ENCODE results near the gene TBPL1. TPM values are rescaled to one million over a fixed set of nuclear protein-coding genes. Genes with fewer than 3 reads are reported as not detected.
A peak's percentile ranks its signal among the peaks of the same experiment; 100 is the strongest.

Gene TBPL1
- total and polyA plus RNA-seq, 2 experiments from 2014 or later = 14.7 to 32.1 TPM

DNA sequence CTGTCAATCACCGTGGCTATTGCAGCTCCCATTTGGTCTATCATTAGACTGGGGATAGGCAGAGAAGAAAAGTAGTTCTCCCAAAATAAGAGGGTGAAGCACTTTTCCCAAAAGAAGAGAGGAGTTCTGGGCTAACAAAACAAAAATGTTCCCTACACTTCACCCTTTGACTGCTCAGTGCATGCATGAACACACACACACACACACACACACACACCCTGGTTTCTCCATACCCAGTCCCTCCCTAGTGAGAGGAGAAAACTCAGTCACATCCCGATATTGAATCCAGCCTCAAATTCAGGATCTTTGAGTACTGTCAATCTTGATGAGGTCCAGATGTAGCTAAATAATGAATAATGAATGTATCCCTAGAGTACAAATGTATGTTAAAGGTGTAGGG, 4.6 kb upstream of the TBPL1 start:
- no peaks in the 10 kb centered on the region for H3K4me1 ChIP-seq (ENCODE audit: low read depth)
- H3K27me3 ChIP-seq = no peaks in the 10 kb centered on the region
- no peaks in the 10 kb centered on the region for H3K9me3 ChIP-seq (ENCODE audit: low read depth)
- DNase-seq (ENCODE audit: low read depth in 1 of 2, low spot score in 1 of 2) = no peak
- H3K27ac ChIP-seq = no peak overlapping the region
- no peak overlapping the region for H3K4me3 ChIP-seq
- no peaks in the 10 kb centered on the region for H3K36me3 ChIP-seq
- TF ChIP-seq, protein P1, sequence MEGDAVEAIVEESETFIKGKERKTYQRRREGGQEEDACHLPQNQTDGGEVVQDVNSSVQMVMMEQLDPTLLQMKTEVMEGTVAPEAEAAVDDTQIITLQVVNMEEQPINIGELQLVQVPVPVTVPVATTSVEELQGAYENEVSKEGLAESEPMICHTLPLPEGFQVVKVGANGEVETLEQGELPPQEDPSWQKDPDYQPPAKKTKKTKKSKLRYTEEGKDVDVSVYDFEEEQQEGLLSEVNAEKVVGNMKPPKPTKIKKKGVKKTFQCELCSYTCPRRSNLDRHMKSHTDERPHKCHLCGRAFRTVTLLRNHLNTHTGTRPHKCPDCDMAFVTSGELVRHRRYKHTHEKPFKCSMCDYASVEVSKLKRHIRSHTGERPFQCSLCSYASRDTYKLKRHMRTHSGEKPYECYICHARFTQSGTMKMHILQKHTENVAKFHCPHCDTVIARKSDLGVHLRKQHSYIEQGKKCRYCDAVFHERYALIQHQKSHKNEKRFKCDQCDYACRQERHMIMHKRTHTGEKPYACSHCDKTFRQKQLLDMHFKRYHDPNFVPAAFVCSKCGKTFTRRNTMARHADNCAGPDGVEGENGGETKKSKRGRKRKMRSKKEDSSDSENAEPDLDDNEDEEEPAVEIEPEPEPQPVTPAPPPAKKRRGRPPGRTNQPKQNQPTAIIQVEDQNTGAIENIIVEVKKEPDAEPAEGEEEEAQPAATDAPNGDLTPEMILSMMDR (IDR thresholded peaks at IDR 0.05; ENCODE audit: low read depth, low read length) = no peak

DNA sequence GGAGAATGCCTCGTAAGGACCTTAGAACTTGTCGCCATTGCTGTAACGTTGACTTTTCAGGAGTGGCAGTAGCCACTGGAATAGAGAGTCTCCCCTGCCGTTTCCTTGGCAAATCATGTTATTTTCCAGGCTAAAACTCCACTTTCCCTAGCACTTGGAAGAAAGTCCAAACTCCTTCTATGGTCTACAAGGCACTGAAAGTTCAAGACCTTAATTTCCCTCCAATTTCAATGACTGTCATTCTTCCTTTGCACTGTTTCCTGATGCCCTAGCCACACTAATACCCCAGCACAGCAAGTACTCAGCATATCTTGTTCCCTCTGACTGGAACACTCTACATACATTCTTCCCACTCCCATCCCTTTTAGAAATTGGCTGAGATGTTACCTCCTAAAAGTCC, 1.8 kb upstream of the TBPL1 start:
- no peak for DNase-seq (ENCODE audit: low read depth in 1 of 2, low spot score in 1 of 2)
- Histone ChIP-seq H3K4me1 (ENCODE audit: low read depth) (no peaks in the 10 kb centered on the region), H3K27me3 (no peaks in the 10 kb centered on the region), H3K36me3 (no peaks in the 10 kb centered on the region), H3K27ac (no peak overlapping the region), H3K9me3 (ENCODE audit: low read depth) (no peaks in the 10 kb centered on the region), H3K4me3 (no peak overlapping the region)
- TF ChIP-seq, protein P1 (IDR thresholded peaks at IDR 0.05; ENCODE audit: low read depth, low read length) = no peak

DNA sequence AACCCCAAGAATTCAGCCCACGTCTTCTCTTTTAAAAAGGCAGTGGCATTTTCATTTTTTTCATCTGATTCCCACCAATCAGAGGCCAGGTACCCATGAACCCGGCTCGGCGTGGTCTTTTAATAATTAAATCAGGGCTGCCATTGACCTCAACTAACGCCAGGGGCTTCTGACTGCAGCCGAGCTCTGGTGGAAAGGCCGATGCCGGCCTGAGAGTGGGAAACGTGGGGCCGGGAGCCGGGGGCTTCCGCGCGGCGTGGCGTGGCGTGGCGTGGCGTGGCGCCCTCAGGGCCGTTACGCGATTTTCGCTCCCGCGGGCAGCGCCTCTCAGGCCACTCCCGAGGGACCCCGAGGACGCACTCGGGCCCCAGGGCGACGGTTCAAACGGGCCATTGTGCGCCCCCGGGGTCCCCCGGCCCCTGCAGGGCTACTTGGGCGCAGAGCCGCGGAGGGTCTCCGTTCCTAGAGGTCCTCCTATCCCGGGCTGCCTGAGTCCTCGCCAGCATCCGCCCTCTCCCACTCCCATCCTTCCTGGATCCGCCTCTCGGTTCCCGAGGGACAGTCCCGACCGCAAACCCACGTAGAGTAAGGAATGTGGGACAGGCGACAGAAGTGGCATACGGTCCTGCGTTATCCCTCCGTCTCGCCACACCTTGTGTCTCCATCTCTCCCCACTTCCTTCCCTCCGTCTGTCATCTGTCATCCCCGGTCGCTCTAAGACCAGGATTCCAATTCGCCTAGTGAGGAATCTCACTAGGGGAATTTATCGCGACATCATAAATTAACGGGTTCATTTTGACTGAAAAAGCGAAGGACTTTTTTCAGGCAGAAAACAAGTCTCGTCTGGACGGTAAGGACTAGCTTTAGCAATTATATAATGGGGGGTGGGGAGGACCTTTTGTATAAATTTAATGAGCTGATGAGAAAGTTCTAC, 876 bp upstream of the TBPL1 start:
- H3K27ac ChIP-seq = peak overlapping the region; percentile 31
- peak; percentile 81 to 82 for DNase-seq (ENCODE audit: low read depth in 1 of 2, low spot score in 1 of 2)
- TF ChIP-seq, protein P1 (IDR thresholded peaks at IDR 0.05; ENCODE audit: low read depth, low read length) = peak; percentile 43

DNA sequence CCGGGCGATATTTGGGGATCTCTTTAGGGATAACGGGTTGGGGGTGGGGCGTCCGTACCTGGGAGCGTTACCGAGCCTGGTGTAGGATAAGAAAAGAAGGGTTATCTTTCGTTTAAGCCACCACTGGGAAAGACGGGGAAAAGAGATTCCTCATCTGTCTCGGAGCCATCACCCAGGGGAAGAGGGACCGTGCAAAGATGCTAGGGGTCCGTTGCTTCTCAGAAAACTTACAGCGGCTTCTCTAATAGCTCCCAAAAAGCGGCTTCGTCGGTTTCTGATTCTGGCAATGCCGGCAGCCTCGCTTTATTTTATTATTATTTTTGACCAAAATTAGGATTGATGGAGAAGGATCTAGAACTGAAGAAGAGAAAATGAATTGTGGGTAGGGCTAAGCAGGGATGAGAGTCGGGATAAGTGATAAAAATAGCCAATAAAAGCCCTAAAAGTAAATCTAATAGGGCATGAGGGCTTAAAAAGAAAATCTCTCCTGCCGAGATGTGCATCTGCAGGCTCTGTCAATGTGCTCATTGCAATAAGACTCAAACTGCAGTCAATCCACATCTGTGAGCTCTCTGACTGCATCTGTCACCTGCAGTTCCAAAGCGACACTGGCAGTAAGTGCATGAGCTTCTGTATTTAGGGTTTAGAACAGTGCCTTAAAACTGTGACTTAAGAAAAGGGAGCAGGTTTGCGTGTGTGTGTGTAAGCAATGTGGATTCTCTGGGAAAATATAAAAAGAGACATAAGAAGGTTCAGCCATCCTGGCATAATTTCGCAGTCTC, 801 bp downstream of the TBPL1 start:
- H3K4me3 ChIP-seq = peak overlapping the region; percentile 69
- TF ChIP-seq, protein P1 (IDR thresholded peaks at IDR 0.05; ENCODE audit: low read depth, low read length) = no peak
- no peaks in the 10 kb centered on the region for H3K27me3 ChIP-seq
- no peaks in the 10 kb centered on the region for H3K36me3 ChIP-seq
- H3K4me1 ChIP-seq (ENCODE audit: low read depth) = no peaks in the 10 kb centered on the region
- peak overlapping the region; percentile 61 for H3K27ac ChIP-seq
- DNase-seq (ENCODE audit: low read depth in 1 of 2, low spot score in 1 of 2) = no peak
- H3K9me3 ChIP-seq (ENCODE audit: low read depth) = no peaks in the 10 kb centered on the region

More for the DNA sequence above, 876 bp upstream of the TBPL1 start:
- Histone ChIP-seq H3K4me3 (peak overlapping the region; percentile 69), H3K27me3 (no peaks in the 10 kb centered on the region), H3K9me3 (ENCODE audit: low read depth) (no peaks in the 10 kb centered on the region), H3K36me3 (no peaks in the 10 kb centered on the region), H3K4me1 (ENCODE audit: low read depth) (no peaks in the 10 kb centered on the region)

DNA sequence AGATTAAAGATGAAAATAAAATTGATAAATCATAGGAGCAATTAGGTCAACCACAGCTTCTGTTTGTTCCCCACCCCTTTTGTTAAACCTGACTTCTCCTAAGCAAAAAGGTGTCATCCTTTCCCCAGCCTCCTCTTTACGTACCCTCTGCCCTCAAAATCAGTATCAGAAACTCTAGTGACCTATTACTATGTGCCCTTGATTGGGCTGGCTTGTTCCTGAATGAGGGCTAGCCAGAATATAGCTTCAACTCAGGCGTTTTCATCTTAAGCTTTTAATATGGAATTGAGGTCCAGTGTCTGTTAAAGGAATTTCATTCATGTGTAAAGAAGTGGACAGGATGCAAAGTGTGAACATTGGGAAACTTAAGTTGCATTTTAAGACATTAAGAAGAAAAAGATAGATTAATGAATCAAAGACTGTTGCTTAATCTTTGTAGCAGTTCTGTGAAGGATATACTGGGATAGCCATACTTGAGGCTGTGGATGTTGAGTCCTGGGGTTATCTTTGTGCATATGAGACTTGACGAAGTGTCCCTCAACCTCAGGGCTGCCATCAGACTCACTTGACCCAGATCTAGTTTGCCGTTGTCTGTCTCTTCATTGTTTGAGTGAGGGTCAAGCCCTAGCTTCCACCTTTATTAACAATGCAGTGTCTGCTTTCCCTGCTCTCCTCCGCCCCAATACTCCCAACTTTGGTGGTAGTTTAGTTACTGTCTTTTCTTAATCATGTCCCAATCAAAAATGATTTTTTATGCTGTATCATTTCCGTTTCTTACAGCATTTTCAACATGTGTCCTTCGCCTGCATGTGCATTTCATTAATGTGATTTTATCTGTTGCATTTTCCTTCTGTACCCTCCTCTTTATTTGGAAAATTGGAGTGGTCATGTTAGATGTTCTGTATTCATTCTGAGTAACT, 1.9 kb downstream of the TBPL1 start:
- DNase-seq (ENCODE audit: low read depth in 1 of 2, low spot score in 1 of 2) = no peak
- Histone ChIP-seq H3K27me3 (no peaks in the 10 kb centered on the region), H3K4me1 (ENCODE audit: low read depth) (no peaks in the 10 kb centered on the region), H3K9me3 (ENCODE audit: low read depth) (no peaks in the 10 kb centered on the region), H3K36me3 (no peaks in the 10 kb centered on the region), H3K27ac (no peak overlapping the region), H3K4me3 (no peak overlapping the region)
- TF ChIP-seq, protein P1 (IDR thresholded peaks at IDR 0.05; ENCODE audit: low read depth, low read length) = no peak

Data from cardiac muscle cell (in vitro differentiated cells and primary cell).